Lower lobe of right lung (tissue), 2 donors: ENCODE data around the gene GAP43. TPM values are rescaled to one million over a fixed set of nuclear protein-coding genes. Genes with fewer than 3 reads are reported as not detected.

ENCODE experiments used
- ATAC-seq, 2 donors: fragments of 200-7000 bp; cut with Tn5 transposase; one replicate each; pipeline ENCODE4 v1.9.1; 2020 to 2022; ENCODE audit warnings: mild to moderate bottlenecking in 2 of 2, moderate library complexity in 2 of 2
- DNase-seq: peaks from one replicate; pipeline ENCODE4 v3.0.0-alpha.2; 2020
- H3K27ac ChIP-seq: fragments of 200-600 bp; one replicate; pipeline ENCODE4 v1.8.0; 2022
- H3K27me3 ChIP-seq: fragments of 200-600 bp; one replicate; pipeline ENCODE4 v1.8.0; 2022; ENCODE audit warnings: low read depth
- H3K36me3 ChIP-seq: fragments of 200-600 bp; one replicate; pipeline ENCODE4 v1.8.0; 2022; ENCODE audit warnings: mild to moderate bottlenecking
- H3K4me1 ChIP-seq: fragments of 200-600 bp; one replicate; pipeline ENCODE4 v1.8.0; 2022
- H3K4me3 ChIP-seq: fragments of 200-600 bp; one replicate; pipeline ENCODE4 v1.8.0; 2022; ENCODE audit warnings: mild to moderate bottlenecking
- H3K9me3 ChIP-seq: fragments of 200-600 bp; one replicate; pipeline ENCODE4 v1.8.0; 2022
- CTCF ChIP-seq: fragments of 200-600 bp; IDR thresholded peaks from one replicate; pipeline ENCODE4 v1.8.0; 2022; ENCODE audit warnings: antibody characterized with exemption, mild to moderate bottlenecking
- intact Hi-C: fragments of 100-400 bp; cut with DNase I; formaldehyde crosslinking; loops from one replicate; pipeline ENCODE4 v1.11.0; 2022
- total RNA-seq: library from RNA; stranded (reverse); fragmentation: NEBNext Ultra II Directional; extraction: Animal tissue kit (Norgen Biotek cat#: 25700); gene quantifications from one replicate; pipeline ENCODE4 v1.2.1, GENCODE V29; 2021
- donor health status: DM: no; HTN: yes; CAD: no; lungs with severe emphysema.

The GAP43 gene
- total RNA-seq, 1 donor from 2014 or later, result not detected

- intact Hi-C loops, result no loop called here
- no peak for ATAC-seq
Measured at GRCh38 chr3:115602194-115602593, 21.1 kb upstream of the GAP43 start.

DNA sequence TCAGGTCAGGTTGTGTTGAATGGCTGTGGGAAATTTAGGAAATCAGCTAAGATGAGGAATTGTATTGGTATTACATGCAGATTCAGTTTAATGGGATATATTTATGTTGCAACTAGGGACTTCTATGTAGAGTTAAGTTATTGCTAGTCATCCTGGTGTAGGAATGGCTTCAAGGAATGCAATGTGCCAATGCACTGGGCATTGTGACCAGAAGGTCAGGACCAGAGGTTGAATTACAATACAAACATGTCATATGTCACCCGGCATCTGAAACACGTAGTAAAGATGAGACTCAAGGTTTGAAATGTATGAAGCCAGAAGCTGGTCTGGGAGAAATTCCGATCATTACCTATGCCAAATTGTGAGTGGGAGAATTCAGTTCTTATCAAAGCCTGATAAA, 11.7 kb upstream of the GAP43 start:
- DNase-seq (no peak), ATAC-seq (no peak)
- Histone ChIP-seq H3K27ac (no peak overlapping the region), H3K4me3 (no peak overlapping the region), H3K36me3 (no peaks in the 10 kb centered on the region), H3K4me1 (no peaks in the 10 kb centered on the region), H3K9me3 (peaks cover 4% of the 10 kb centered on the region), H3K27me3 (no peaks in the 10 kb centered on the region)
- no peak for TF ChIP-seq CTCF
- intact Hi-C loops, result no loop called here

More at GRCh38 chr3:115602194-115602593, 21.1 kb upstream of the GAP43 start:
- Histone ChIP-seq H3K9me3 (no peaks in the 10 kb centered on the region), H3K27ac (no peak overlapping the region), H3K4me3 (no peak overlapping the region), H3K36me3 (no peaks in the 10 kb centered on the region), H3K27me3 (no peaks in the 10 kb centered on the region), H3K4me1 (no peaks in the 10 kb centered on the region)
- DNase-seq, result no peak
- no peak for TF ChIP-seq CTCF

- no peaks in the 10 kb centered on the region for H3K36me3 ChIP-seq
- no peak for TF ChIP-seq CTCF
- no peaks in the 10 kb centered on the region for H3K4me1 ChIP-seq
- ATAC-seq (no peak), DNase-seq (no peak)
- H3K9me3 ChIP-seq, result peaks cover 4% of the 10 kb centered on the region
- H3K27me3 ChIP-seq, result no peaks in the 10 kb centered on the region
- no peak overlapping the region for H3K27ac ChIP-seq
- H3K4me3 ChIP-seq, result no peak overlapping the region
- intact Hi-C loops, result no loop called here
Measured at GRCh38 chr3:115615001-115615814, 8.1 kb upstream of the GAP43 start.

- Histone ChIP-seq H3K4me1 (no peaks in the 10 kb centered on the region), H3K4me3 (no peak overlapping the region), H3K9me3 (peaks cover 4% of the 10 kb centered on the region), H3K27me3 (no peaks in the 10 kb centered on the region), H3K36me3 (no peaks in the 10 kb centered on the region), H3K27ac (no peak overlapping the region)
- intact Hi-C loops, result no loop called here
- no peak for TF ChIP-seq CTCF
- ATAC-seq (no peak), DNase-seq (no peak)
Measured at GRCh38 chr3:115616461-115616860, 6.8 kb upstream of the GAP43 start.

GRCh38 chr3:115617591-115617990, 5.7 kb upstream of the GAP43 start:
- Histone ChIP-seq H3K27me3 (no peaks in the 10 kb centered on the region), H3K4me3 (no peak overlapping the region), H3K27ac (no peak overlapping the region), H3K36me3 (no peaks in the 10 kb centered on the region), H3K9me3 (no peaks in the 10 kb centered on the region), H3K4me1 (no peaks in the 10 kb centered on the region)
- no peak for TF ChIP-seq CTCF
- ATAC-seq, result no peak
- intact Hi-C loops, result no loop called here
- DNase-seq, result no peak
